ENCODE results near the gene SSRP1.

- TF ChIP-seq CTCF (IDR thresholded peaks at IDR 0.05), result no peak
- no peak for TF ChIP-seq EZH2 (IDR thresholded peaks at IDR 0.05)
- TF ChIP-seq EZH2phosphoT487 (IDR thresholded peaks at IDR 0.05), result no peak
Observed at GRCh38 chr11:57379732-57380131, 44.0 kb upstream of the SSRP1 start.
